GM12872 (cell line): ENCODE data around the gene CRYGD.
"Not testable (repeated sequence)": the region's sequence is repeated elsewhere in the genome, so short reads cannot be mapped to it uniquely, and the experiment has no call there.

ENCODE experiments used
- TF ChIP-seq, protein P1 (sequence below): IDR thresholded peaks from 3 replicates; pipeline ENCODE4 v1.5.1; 2011; ENCODE audit warnings: low read depth, mild to moderate bottlenecking, low read length, moderate library complexity; ENCODE audit not compliant: insufficient read depth

The CRYGD gene

DNA sequence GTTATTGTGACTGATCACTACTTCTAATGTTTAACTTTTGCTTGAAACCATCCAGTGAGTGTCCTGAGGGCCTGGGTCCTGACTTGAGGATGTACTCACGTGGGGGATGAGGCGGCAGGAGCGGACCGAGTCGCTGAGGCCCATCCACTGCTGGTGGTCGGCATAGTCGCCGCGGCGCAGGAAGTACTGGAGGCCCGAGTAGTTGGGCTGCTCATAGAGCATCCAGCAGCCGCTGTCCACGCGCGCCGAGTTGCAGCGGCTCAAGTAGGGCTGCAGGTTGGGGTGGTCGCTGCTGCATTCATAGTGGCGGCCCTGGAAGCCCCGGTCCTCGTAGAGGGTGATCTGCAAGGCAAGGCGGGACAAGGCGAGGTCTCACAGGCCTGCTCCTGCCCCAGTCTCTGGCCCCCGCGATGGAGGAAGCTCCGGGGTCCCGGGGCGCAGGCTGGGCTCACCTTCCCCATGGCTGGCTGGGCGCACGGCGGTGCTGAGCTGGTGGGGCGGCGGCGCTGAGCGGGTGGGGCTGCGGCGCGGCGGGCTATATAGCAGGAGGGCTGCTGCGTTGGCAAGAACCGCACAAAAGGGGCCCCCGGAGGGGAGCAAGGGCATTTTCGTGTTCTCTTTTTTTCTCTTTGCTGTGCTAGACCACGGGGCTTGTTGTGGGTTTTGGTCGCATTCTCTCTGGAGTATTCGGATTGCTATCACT is at the start of gene CRYGD:
Gene CRYGD, minus strand, starts transcription at position 512 of the 703 bp plus-strand sequence. Its CDS starts 51 bp downstream, at position 461.
- TF ChIP-seq, protein P1, sequence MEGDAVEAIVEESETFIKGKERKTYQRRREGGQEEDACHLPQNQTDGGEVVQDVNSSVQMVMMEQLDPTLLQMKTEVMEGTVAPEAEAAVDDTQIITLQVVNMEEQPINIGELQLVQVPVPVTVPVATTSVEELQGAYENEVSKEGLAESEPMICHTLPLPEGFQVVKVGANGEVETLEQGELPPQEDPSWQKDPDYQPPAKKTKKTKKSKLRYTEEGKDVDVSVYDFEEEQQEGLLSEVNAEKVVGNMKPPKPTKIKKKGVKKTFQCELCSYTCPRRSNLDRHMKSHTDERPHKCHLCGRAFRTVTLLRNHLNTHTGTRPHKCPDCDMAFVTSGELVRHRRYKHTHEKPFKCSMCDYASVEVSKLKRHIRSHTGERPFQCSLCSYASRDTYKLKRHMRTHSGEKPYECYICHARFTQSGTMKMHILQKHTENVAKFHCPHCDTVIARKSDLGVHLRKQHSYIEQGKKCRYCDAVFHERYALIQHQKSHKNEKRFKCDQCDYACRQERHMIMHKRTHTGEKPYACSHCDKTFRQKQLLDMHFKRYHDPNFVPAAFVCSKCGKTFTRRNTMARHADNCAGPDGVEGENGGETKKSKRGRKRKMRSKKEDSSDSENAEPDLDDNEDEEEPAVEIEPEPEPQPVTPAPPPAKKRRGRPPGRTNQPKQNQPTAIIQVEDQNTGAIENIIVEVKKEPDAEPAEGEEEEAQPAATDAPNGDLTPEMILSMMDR = not testable (repeated sequence)

DNA sequence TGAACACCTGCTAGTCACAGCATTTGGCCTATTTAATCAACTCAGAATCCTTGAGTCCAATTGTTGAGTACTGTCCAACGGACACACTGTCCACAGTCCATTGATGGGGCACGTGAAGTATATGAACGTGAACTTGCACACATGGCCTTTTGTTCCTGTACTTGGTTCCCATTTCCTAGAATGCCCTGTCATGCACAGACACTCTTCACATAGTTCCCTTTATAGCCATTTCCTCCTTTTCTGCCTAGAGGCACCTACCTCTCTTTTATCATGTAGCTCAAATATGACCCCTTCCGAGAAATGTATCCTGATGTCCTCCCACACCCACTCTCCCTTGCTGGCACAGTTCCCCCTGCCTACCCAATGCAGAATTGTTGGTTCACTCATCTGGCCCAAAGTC is 47.8 kb upstream of the CRYGD start:
- TF ChIP-seq, protein P1 = no peak

DNA sequence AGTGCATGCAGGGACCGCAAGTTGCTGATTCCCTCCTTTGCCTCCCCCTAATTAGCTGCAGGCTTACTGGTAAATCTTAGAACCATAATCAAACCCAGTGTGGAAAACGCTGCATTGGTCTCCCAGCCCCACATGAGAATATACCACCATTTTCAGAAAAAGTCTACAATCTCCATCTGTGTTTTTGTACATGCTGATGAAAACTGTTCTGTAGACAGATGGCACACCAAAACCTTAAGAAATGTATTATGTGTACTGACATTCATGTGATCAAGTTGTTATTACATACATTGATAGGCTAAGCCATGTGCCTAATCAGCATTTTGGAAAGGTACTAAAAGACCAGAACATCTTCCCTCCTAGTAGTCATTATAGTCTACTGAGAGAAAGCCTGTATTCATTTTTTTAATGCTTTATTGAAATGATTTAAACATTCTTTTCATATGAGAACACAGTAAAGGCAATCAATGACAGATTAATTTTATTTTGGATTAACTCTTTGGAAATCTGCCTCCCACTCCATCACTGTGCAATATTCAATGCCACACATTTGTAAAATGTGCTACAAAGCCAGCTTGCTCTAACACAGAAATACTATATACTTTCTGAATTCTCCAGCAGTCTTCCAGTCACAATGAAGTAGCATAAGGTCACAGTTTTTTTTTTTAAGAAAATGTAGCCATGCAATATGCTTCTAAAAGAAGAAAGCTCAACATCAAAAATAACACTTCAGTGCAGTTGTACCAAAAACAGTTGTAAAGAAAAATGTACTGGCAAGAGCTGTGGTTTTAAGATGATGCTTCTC is 40.8 kb upstream of the CRYGD start:
- TF ChIP-seq, protein P1 = no peak

DNA sequence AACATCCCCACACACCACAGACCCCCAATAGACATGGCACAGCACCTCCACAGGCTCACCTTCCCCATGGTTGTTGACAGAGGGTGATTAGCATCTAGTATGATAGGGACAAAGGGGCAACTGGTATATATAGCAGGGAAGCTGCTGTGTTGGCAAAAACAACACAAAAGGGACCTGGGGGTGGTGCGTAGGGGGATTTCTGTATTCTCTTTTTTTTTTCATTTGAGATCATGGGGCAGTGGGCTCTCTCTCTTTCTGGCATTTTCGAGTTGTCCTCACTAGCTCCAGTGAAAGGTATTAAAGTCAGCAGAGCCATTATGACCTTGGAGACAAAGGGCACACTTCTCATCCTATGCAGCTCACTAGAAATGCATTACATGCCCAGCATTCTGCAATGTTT is 39.2 kb upstream of the CRYGD start, which contains the start of gene CRYGA:
Gene CRYGA, minus strand, starts transcription at position 101 of the 400 bp plus-strand sequence. Its CDS starts 33 bp downstream, at position 68.
- TF ChIP-seq, protein P1 = no peak

DNA sequence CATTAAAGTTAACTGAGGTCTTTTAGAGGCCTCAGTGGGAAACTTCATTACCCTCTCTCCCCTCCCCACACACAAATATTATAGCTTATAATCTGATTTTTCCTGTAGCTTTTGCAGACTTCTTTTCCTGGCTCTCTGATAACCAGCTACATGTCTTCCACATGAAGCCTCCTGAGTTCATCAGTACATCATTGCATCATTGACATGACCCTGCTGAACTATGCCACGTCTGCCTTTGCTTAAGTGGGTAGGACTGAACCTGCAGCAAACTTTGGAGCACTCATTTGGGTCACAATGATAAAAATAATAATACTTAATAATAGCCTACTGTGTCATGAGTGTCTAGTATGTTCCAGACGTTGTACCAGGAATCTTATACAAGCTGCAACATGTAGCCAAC is 32.1 kb upstream of the CRYGD start:
- TF ChIP-seq, protein P1 = no peak

DNA sequence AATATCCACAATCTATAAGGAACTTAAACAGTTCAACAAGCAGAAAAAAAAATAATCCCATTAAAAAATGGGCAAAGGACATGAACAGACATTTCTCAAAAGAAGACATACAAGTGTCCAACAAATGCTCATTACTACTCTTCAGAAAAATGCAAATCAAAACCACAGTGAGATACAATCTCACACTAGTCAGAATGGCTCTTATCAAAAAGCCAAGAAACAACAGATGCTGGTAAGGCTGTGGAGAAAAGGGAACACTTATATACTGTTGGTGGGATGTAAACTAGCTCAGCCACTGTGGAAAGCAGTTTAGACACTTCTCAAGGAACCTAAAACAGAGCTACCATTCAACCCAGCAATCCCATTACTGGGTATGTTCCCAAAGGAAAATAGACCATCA is 28.8 kb upstream of the CRYGD start:
- TF ChIP-seq, protein P1 = no peak

DNA sequence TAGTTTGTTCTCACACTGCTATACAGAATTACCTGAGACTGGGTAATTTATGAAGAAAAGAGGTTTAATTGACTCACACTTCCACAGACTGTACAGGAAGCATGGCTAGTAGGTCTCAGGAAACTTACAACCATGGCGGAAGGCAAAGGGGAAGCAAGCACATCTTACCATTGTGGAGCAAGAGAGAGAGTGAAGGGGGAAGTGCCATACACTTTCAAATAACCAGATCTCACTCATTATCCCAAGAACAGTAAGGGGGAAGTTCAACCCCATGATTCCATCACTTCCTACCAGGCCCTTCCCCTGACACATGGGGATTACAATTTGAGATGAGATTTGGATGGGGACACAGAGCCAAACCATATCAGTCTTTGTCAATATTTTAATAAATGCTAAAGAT is 26.6 kb upstream of the CRYGD start:
- TF ChIP-seq, protein P1 = no peak
